Measurements from ENCODE around the gene RFPL3.

RFPL3 gene

DNA sequence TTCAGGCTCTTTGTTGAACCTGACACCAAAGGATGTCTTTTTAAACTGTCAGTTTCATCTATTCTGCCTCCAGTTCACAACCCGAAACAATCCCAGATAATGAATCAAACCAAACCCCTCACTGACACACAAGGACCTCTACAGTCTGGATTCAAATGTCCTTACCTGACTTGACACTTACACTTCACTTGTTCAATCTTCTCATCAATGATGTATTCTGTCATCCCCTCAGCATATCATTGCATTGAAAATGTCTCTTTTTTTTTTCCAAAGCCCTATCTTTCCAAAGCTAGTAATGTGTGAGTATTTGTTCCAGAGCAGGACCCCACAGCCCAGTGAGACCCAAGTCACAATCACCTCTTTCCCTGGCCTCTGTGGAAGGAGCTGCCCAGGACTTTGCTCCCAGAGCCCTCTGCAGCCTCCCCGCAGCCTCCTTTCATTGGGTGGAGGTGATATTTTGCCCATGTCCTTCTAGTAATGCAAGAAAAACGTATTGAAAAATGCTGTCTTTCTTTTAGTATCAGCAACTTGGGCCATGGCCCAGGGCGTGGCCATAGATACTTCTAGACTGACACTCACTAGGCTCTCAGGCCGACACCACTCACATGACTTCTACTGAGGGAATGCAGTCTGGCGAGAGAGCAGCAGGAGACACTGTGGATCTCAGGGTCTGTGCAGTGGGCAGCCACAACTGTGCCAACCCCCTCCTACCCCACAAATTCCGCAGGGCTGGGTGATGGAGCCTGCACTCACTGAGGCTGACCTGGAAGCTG is 18.2 kb downstream of the RFPL3 start:
- no peak for DNase-seq (ENCODE audit: low read depth)
- TF ChIP-seq, protein P1, sequence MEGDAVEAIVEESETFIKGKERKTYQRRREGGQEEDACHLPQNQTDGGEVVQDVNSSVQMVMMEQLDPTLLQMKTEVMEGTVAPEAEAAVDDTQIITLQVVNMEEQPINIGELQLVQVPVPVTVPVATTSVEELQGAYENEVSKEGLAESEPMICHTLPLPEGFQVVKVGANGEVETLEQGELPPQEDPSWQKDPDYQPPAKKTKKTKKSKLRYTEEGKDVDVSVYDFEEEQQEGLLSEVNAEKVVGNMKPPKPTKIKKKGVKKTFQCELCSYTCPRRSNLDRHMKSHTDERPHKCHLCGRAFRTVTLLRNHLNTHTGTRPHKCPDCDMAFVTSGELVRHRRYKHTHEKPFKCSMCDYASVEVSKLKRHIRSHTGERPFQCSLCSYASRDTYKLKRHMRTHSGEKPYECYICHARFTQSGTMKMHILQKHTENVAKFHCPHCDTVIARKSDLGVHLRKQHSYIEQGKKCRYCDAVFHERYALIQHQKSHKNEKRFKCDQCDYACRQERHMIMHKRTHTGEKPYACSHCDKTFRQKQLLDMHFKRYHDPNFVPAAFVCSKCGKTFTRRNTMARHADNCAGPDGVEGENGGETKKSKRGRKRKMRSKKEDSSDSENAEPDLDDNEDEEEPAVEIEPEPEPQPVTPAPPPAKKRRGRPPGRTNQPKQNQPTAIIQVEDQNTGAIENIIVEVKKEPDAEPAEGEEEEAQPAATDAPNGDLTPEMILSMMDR (IDR thresholded peaks at IDR 0.05; ENCODE audit: low read depth, low read length), result no peak
- TF ChIP-seq MYC (IDR thresholded peaks at IDR 0.05; ENCODE audit: low read depth, low read length) (no peak), MAX (IDR thresholded peaks at IDR 0.05; ENCODE audit: low read depth, low read length) (no peak), POLR2A (IDR thresholded peaks at IDR 0.05; ENCODE audit: extremely low read depth, insufficient read length) (no peak)
- H3K4me3 ChIP-seq (ENCODE audit: low read depth, low read length), result no peak overlapping the region

GRCh38 chr22:32376681-32377080 is 19.0 kb downstream of the RFPL3 start:
- no peak for TF ChIP-seq POLR2A (IDR thresholded peaks at IDR 0.05; ENCODE audit: extremely low read depth, insufficient read length)
- no peak for TF ChIP-seq MYC (IDR thresholded peaks at IDR 0.05; ENCODE audit: low read depth, low read length)
- TF ChIP-seq MAX (IDR thresholded peaks at IDR 0.05; ENCODE audit: low read depth, low read length), result no peak
- TF ChIP-seq, protein P1 (IDR thresholded peaks at IDR 0.05; ENCODE audit: low read depth, low read length), result no peak
- DNase-seq (ENCODE audit: low read depth), result no peak

GRCh38 chr22:32378707-32379272 is 21.1 kb downstream of the RFPL3 start:
- peak; percentile 44 for DNase-seq (ENCODE audit: low read depth)
- no peak overlapping the region for H3K4me3 ChIP-seq (ENCODE audit: low read depth, low read length)
- no peak for TF ChIP-seq MYC (IDR thresholded peaks at IDR 0.05; ENCODE audit: low read depth, low read length)
- no peak for TF ChIP-seq MAX (IDR thresholded peaks at IDR 0.05; ENCODE audit: low read depth, low read length)
- TF ChIP-seq, protein P1 (IDR thresholded peaks at IDR 0.05; ENCODE audit: low read depth, low read length), result peak; percentile 72
- no peak for TF ChIP-seq POLR2A (IDR thresholded peaks at IDR 0.05; ENCODE audit: extremely low read depth, insufficient read length)

More at GRCh38 chr22:32376681-32377080, 19.0 kb downstream of the RFPL3 start:
- no peak overlapping the region for H3K4me3 ChIP-seq (ENCODE audit: low read depth, low read length)

GRCh38 chr22:32380991-32381390 is 23.3 kb downstream of the RFPL3 start:
- DNase-seq (ENCODE audit: low read depth), result no peak
- TF ChIP-seq POLR2A (IDR thresholded peaks at IDR 0.05; ENCODE audit: extremely low read depth, insufficient read length), result no peak
- TF ChIP-seq MYC (IDR thresholded peaks at IDR 0.05; ENCODE audit: low read depth, low read length), result no peak
- TF ChIP-seq, protein P1 (IDR thresholded peaks at IDR 0.05; ENCODE audit: low read depth, low read length), result no peak
- TF ChIP-seq MAX (IDR thresholded peaks at IDR 0.05; ENCODE audit: low read depth, low read length), result no peak

DNA sequence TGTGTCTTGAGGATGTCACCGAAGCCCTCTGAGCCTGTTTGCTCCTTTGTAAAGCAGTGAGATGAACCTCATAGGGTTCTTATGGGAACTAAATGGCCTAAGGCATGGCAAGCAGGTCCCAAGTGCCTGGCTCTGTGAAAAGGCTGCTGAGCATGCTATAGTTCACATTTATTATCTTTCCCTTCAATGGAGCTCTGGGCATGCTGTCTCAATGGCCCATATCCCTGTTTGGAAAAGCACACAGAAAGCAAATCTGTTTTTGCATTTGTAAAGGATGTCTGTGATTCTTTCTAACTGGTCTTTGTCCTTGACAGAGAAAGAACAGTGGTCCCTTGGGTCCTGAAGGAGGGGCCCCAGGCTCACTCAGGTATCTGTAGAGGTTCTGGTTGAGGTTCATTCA is 28.0 kb downstream of the RFPL3 start:
- TF ChIP-seq, protein P1 (IDR thresholded peaks at IDR 0.05; ENCODE audit: low read depth, low read length), result no peak
- H3K4me3 ChIP-seq (ENCODE audit: low read depth, low read length), result no peak overlapping the region
- DNase-seq (ENCODE audit: low read depth), result no peak

More at GRCh38 chr22:32380991-32381390, 23.3 kb downstream of the RFPL3 start:
- no peak overlapping the region for H3K4me3 ChIP-seq (ENCODE audit: low read depth, low read length)
